ENCODE results near the gene ATP9A.
"Not testable (repeated sequence)": the region's sequence is repeated elsewhere in the genome, so short reads cannot be mapped to it uniquely, and the experiment has no call there.

- TF ChIP-seq CTCF (IDR thresholded peaks at IDR 0.05; ENCODE audit: low read depth, low read length, poor library complexity, severe bottlenecking); EZH2phosphoT487 (IDR thresholded peaks at IDR 0.05; ENCODE audit: borderline replicate concordance, low read length): not testable (repeated sequence)
Measured at GRCh38 chr20:51816856-51817255, 48.7 kb upstream of the ATP9A start.

All from DOHH2 (cell line).